H9 (cell line): ENCODE measurements around the gene HIC1. TPM values are rescaled to one million over a fixed set of nuclear protein-coding genes. Genes with fewer than 3 reads are reported as not detected.

Experiments used
- DNase-seq: peaks from one replicate; pipeline ENCODE4 v3.0.0-alpha.2; 2017
- H2AFZ ChIP-seq: one replicate; pipeline ENCODE4 v1.6.1; 2013; ENCODE audit warnings: mild to moderate bottlenecking, low read length, control low read depth, moderate library complexity
- H2AK5ac ChIP-seq: 2 replicates; pipeline ENCODE4 v1.6.1; 2013; ENCODE audit warnings: low read length, control low read depth, mixed read lengths; ENCODE audit not compliant: insufficient read length
- H2BK120ac ChIP-seq: one replicate; pipeline ENCODE4 v1.6.1; 2013; ENCODE audit warnings: low read depth, mild to moderate bottlenecking, low read length, control low read depth, inconsistent platforms; ENCODE audit not compliant: poor library complexity, severe bottlenecking
- H2BK12ac ChIP-seq: 2 replicates; pipeline ENCODE4 v1.6.1; 2013; ENCODE audit warnings: low read length, control low read depth, mixed read lengths, low read depth; ENCODE audit not compliant: insufficient read length
- H2BK15ac ChIP-seq: 2 replicates; pipeline ENCODE4 v1.6.1; 2013; ENCODE audit warnings: low read depth, low read length, control low read depth
- H2BK20ac ChIP-seq: one replicate; pipeline ENCODE4 v1.6.1; 2013; ENCODE audit warnings: low read depth, mild to moderate bottlenecking, low read length, control low read depth, inconsistent platforms; ENCODE audit not compliant: poor library complexity, severe bottlenecking
- H2BK5ac ChIP-seq: 2 replicates; pipeline ENCODE4 v1.6.1; 2013; ENCODE audit warnings: low read length, control low read depth, mixed read lengths; ENCODE audit not compliant: insufficient read length
- H3K14ac ChIP-seq: 2 replicates; pipeline ENCODE4 v1.6.1; 2013; ENCODE audit warnings: low read length, control low read depth; ENCODE audit not compliant: insufficient read depth
- H3K18ac ChIP-seq: 2 replicates; pipeline ENCODE4 v1.6.1; 2013; ENCODE audit warnings: low read depth, mild to moderate bottlenecking, mixed read lengths, low read length, control low read depth; ENCODE audit not compliant: insufficient read length
- H3K23ac ChIP-seq: 2 replicates; pipeline ENCODE4 v1.6.1; 2013; ENCODE audit warnings: low read length, control low read depth, mixed read lengths, low read depth; ENCODE audit not compliant: insufficient read length
- H3K23me2 ChIP-seq: 2 replicates; pipeline ENCODE4 v1.6.1; 2013; ENCODE audit warnings: low read depth, mild to moderate bottlenecking, mixed read lengths, low read length, control low read depth; ENCODE audit not compliant: insufficient read length, poor library complexity, severe bottlenecking
- H3K27ac ChIP-seq: 2 replicates; pipeline ENCODE4 v1.5.1; 2013; ENCODE audit warnings: low read length, control low read depth, mixed read lengths, low read depth; ENCODE audit not compliant: insufficient read length
- H3K27me3 ChIP-seq: 2 replicates; pipeline ENCODE4 v1.6.1; 2013; ENCODE audit warnings: low read length, control low read depth, inconsistent platforms; ENCODE audit not compliant: insufficient read depth
- H3K4ac ChIP-seq: 2 replicates; pipeline ENCODE4 v1.6.1; 2013; ENCODE audit warnings: low read depth, mild to moderate bottlenecking, control low read depth, inconsistent platforms, low read length, moderate library complexity
- H3K4me1 ChIP-seq: 2 replicates; pipeline ENCODE4 v1.6.1; 2013; ENCODE audit warnings: low read length, control low read depth, inconsistent platforms; ENCODE audit not compliant: insufficient read depth
- H3K4me2 ChIP-seq: 2 replicates; pipeline ENCODE4 v1.6.1; 2013; ENCODE audit warnings: low read length, control low read depth, mixed read lengths; ENCODE audit not compliant: insufficient read length, insufficient read depth
- H3K56ac ChIP-seq: 2 replicates; pipeline ENCODE4 v1.6.1; 2013; ENCODE audit warnings: low read depth, mild to moderate bottlenecking, mixed read lengths, low read length, control low read depth; ENCODE audit not compliant: insufficient read length
- H3K79me1 ChIP-seq: 2 replicates; pipeline ENCODE4 v1.6.1; 2013; ENCODE audit warnings: low read depth, mild to moderate bottlenecking, moderate library complexity, low read length, control low read depth, inconsistent platforms; ENCODE audit not compliant: insufficient read depth, poor library complexity, severe bottlenecking
- H3K79me2 ChIP-seq: 2 replicates; pipeline ENCODE4 v1.6.1; 2013; ENCODE audit warnings: low read length, control low read depth, inconsistent platforms; ENCODE audit not compliant: insufficient read depth
- H3K9ac ChIP-seq: 2 replicates; pipeline ENCODE4 v1.6.1; 2013; ENCODE audit warnings: low read length, control low read depth, mixed read lengths; ENCODE audit not compliant: insufficient read length; ENCODE audit errors: extremely low read depth
- H3K9me3 ChIP-seq: one replicate; pipeline ENCODE4 v1.6.1; 2013; ENCODE audit warnings: low read depth, low read length, inconsistent platforms; ENCODE audit not compliant: control insufficient read depth
- H3T11ph ChIP-seq: one replicate; pipeline ENCODE4 v1.6.1; 2013; ENCODE audit warnings: mild to moderate bottlenecking, low read length, control low read depth, inconsistent platforms
- H4K20me1 ChIP-seq: one replicate; pipeline ENCODE4 v1.6.1; 2013; ENCODE audit not compliant: control insufficient read depth, insufficient read length, insufficient read depth
- H4K5ac ChIP-seq: 2 replicates; pipeline ENCODE4 v1.6.1; 2013; ENCODE audit warnings: low read depth, mild to moderate bottlenecking, mixed read lengths, low read length, control low read depth; ENCODE audit not compliant: insufficient read length
- H4K8ac ChIP-seq: replicated peaks from 2 replicates; pipeline ENCODE4 v1.6.1; 2013; ENCODE audit warnings: low read length, control low read depth, mixed read lengths, low read depth; ENCODE audit not compliant: insufficient read length
- H4K91ac ChIP-seq: 2 replicates; pipeline ENCODE4 v1.6.1; 2013; ENCODE audit warnings: low read depth, mild to moderate bottlenecking, moderate library complexity, mixed read lengths, low read length, control low read depth; ENCODE audit not compliant: insufficient read length
- H3K27ac Mint-ChIP-seq, 3 experiments: 2 replicates in 2 of 3; 3 replicates in 1 of 3; pipeline ENCODE4 v1.8.0; 2020 to 2021; ENCODE audit warnings: mixed read lengths in 3 of 3, mild to moderate bottlenecking in 1 of 3, moderate library complexity in 1 of 3
- H3K27me3 Mint-ChIP-seq: 2 replicates; pipeline ENCODE4 v1.8.0; 2021; ENCODE audit warnings: low read depth, mild to moderate bottlenecking, moderate library complexity, mixed read lengths
- H3K36me3 Mint-ChIP-seq, 3 experiments: 2 replicates in 2 of 3; 3 replicates in 1 of 3; pipeline ENCODE4 v1.8.0; 2020 to 2021; ENCODE audit warnings: low read depth in 3 of 3, mixed read lengths in 3 of 3; ENCODE audit not compliant: insufficient read depth in 1 of 3
- H3K4me1 Mint-ChIP-seq, 2 experiments: 2 replicates each; pipeline ENCODE4 v1.8.0; 2020; ENCODE audit warnings: mixed read lengths in 2 of 2
- H3K4me3 Mint-ChIP-seq, 2 experiments: 2 replicates in 1 of 2; 3 replicates in 1 of 2; pipeline ENCODE4 v1.8.0; 2020 to 2021; ENCODE audit warnings: mild to moderate bottlenecking in 2 of 2, mixed read lengths in 2 of 2, moderate library complexity in 1 of 2
- H3K9me3 Mint-ChIP-seq, 2 experiments: 2 replicates in 1 of 2; 3 replicates in 1 of 2; pipeline ENCODE4 v1.8.0; 2020; ENCODE audit warnings: mild to moderate bottlenecking in 2 of 2, mixed read lengths in 2 of 2, moderate library complexity in 1 of 2
- WGBS: extraction: QIAGEN DNeasy Blood & Tissue Kit; methylation state at CpG from one replicate; pipeline ENCODE4 v1.1.7; 2013; ENCODE audit warnings: missing lambda C conversion rate, low lambda C conversion rate, mixed read lengths; ENCODE audit not compliant: insufficient read length; ENCODE audit errors: extremely low coverage; 5-methylcytosine and 5-hydroxymethylcytosine counted together
- total RNA-seq: library from RNA; stranded (reverse); gene quantifications from 2 replicates; pipeline ENCODE4 v1.2.1, GENCODE V29; 2021
- TF ChIP-seq, protein P1 (sequence below): fragments of 200-600 bp; sonication (generic); conservative IDR thresholded peaks from 3 replicates; pipeline ENCODE4 v1.8.0; 2021; ENCODE audit warnings: antibody characterized with exemption, mild to moderate bottlenecking

The HIC1 gene
- total RNA-seq, 1 experiment from 2014 or later: 1.8 TPM

DNA sequence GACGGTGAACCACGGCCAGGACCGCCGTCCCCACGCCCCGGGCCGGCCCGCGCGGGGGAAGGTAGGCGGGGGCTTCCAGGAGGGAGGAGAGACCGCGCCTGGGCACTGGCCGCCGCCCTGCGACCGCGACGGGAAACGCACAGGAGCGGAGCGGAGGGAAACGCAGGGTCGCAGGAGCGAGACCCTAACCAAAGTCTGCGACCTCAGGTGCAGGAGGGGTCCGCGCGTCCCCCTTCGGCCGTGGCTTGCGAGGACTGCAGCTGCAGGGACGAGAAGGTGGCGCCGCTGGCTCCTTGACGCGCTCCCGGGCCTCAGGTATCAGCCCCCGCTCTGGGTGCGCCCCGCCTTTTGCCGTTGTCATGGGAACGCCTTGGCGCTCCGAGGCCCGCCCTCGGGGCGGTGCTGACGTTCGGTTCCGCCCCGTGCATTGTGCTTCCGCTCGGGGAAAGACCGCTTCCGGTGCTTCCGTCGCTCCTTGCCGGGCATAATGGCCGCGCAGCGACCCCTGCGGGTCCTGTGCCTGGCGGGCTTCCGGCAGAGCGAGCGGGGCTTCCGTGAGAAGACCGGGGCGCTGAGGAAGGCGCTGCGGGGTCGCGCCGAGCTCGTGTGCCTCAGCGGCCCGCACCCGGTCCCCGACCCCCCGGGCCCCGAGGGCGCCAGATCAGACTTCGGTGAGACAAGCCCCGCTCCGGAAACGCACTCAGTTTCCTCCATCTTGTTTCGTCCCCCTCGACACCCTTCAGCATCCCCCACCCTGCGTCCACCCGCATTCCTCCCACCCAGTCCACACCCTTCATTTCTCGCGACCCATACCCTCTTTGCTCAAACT is 13.1 kb upstream of the HIC1 start, which contains the start of gene OVCA2:
Gene OVCA2, plus strand, starts transcription at position 462 of the 829 bp plus-strand sequence. Its CDS starts 26 bp downstream, at position 488.
- H3K23ac ChIP-seq: no peak within 1 kb of the TSS
- Mint-ChIP-seq H3K27ac (peak within 1 kb of the TSS; percentile 81 to 96 (median 93); a peak in 5 of 7 replicates), H3K4me3 (peak within 1 kb of the TSS; percentile 90 to 92), H3K9me3 (no peaks in the 10 kb centered on the region), H3K27me3 (peaks cover 14% of the 10 kb centered on the region), H3K4me1 (peaks cover 7 to 11% of the 10 kb centered on the region in 2 experiments), H3K36me3 (peaks cover 7 to 22% (median 18%) of the 10 kb centered on the region in 3 experiments)
- H2BK12ac ChIP-seq: no peak within 1 kb of the TSS
- peak within 1 kb of the TSS; percentile 69 for H3K18ac ChIP-seq
- H3K79me2 ChIP-seq: no peaks in the 10 kb centered on the region
- H3K27me3 ChIP-seq: no peaks in the 10 kb centered on the region
- H3K14ac ChIP-seq: peak within 1 kb of the TSS; percentile 66
- no peak within 1 kb of the TSS for H4K8ac ChIP-seq
- no peaks in the 10 kb centered on the region for H3K4me1 ChIP-seq
- H2AFZ ChIP-seq: no peak within 1 kb of the TSS
- H3K9ac ChIP-seq: peak within 1 kb of the TSS; percentile 21
- no peak within 1 kb of the TSS for H2AK5ac ChIP-seq
- H3K56ac ChIP-seq: no peak within 1 kb of the TSS
- H4K20me1 ChIP-seq: no peaks in the 10 kb centered on the region
- WGBS: no CpG with 5 or more reads among the region's 93 CpGs
- H3K79me1 ChIP-seq: no peaks in the 10 kb centered on the region
- H3T11ph ChIP-seq: no peak within 1 kb of the TSS
- no peak within 1 kb of the TSS for H4K91ac ChIP-seq
- H2BK15ac ChIP-seq: no peak within 1 kb of the TSS
- peaks cover 9% of the 10 kb centered on the region for H3K23me2 ChIP-seq
- no peak within 1 kb of the TSS for H2BK20ac ChIP-seq
- no peak within 1 kb of the TSS for H3K4ac ChIP-seq
- no peak within 1 kb of the TSS for H2BK120ac ChIP-seq
- H3K4me2 ChIP-seq: peak within 1 kb of the TSS; percentile 74
- TF ChIP-seq, protein P1, sequence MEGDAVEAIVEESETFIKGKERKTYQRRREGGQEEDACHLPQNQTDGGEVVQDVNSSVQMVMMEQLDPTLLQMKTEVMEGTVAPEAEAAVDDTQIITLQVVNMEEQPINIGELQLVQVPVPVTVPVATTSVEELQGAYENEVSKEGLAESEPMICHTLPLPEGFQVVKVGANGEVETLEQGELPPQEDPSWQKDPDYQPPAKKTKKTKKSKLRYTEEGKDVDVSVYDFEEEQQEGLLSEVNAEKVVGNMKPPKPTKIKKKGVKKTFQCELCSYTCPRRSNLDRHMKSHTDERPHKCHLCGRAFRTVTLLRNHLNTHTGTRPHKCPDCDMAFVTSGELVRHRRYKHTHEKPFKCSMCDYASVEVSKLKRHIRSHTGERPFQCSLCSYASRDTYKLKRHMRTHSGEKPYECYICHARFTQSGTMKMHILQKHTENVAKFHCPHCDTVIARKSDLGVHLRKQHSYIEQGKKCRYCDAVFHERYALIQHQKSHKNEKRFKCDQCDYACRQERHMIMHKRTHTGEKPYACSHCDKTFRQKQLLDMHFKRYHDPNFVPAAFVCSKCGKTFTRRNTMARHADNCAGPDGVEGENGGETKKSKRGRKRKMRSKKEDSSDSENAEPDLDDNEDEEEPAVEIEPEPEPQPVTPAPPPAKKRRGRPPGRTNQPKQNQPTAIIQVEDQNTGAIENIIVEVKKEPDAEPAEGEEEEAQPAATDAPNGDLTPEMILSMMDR: peak; percentile 62
- no peak within 1 kb of the TSS for H2BK5ac ChIP-seq
- DNase-seq: peak; percentile 98
- H4K5ac ChIP-seq: no peak within 1 kb of the TSS
- no peak within 1 kb of the TSS for H3K27ac ChIP-seq
- H3K9me3 ChIP-seq: no peaks in the 10 kb centered on the region
